Left renal pelvis (tissue), 4 donors: ENCODE measurements around the gene TBC1D22A. TPM values are rescaled to one million over a fixed set of nuclear protein-coding genes. Genes with fewer than 3 reads are reported as not detected.
"Not testable (repeated sequence)": the region's sequence is repeated elsewhere in the genome, so short reads cannot be mapped to it uniquely, and the experiment has no call there.

ENCODE experiments used
- DNase-seq, 4 donors: peaks; one replicate each; pipeline ENCODE4 v3.0.0-alpha.2; 2013; ENCODE audit warnings: low read depth in 4 of 4, low spot score in 3 of 4
- polyA plus RNA-seq, 4 donors: library from polyadenylated mRNA; unstranded; fragments of 120-200 nt; gene quantifications; one replicate each; pipeline ENCODE4 v1.2.1, GENCODE V29; 2013; ENCODE audit not compliant: insufficient read length in 4 of 4

TBC1D22A gene
- polyA plus RNA-seq, 4 donors, result 14.3 to 19.3 (median 15.7) TPM

DNA sequence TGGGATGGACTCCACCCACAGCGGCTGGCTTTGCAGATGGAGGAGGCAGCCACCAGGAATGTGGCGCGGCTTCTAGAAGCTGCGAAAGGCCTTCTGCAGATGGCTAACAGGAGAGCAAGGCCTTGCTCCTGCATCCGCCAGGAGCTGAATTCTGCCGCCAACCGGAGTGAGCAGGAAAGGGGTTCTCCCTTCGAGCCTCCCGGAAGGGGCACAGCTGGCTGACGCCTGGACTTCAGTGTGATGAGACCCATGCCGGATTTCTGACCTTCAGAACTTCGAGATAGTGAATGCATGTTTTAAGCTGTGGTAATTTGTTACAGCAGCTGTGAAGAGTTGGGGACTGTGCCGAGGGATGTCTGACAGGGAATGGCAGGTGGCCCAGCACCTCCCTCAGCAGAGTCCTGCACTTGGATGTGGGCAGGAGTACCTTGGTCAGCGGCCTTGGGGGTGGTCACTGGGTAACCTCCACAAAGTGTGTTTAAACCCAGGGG lies 7.7 kb downstream of the TBC1D22A start:
- DNase-seq, result no peak

GRCh38 chr22:46770726-46771125 lies 8.3 kb downstream of the TBC1D22A start:
- no peak for DNase-seq

- DNase-seq, result no peak
These were observed 10.6 kb downstream of the TBC1D22A start for GRCh38 chr22:46773076-46773475.

DNA sequence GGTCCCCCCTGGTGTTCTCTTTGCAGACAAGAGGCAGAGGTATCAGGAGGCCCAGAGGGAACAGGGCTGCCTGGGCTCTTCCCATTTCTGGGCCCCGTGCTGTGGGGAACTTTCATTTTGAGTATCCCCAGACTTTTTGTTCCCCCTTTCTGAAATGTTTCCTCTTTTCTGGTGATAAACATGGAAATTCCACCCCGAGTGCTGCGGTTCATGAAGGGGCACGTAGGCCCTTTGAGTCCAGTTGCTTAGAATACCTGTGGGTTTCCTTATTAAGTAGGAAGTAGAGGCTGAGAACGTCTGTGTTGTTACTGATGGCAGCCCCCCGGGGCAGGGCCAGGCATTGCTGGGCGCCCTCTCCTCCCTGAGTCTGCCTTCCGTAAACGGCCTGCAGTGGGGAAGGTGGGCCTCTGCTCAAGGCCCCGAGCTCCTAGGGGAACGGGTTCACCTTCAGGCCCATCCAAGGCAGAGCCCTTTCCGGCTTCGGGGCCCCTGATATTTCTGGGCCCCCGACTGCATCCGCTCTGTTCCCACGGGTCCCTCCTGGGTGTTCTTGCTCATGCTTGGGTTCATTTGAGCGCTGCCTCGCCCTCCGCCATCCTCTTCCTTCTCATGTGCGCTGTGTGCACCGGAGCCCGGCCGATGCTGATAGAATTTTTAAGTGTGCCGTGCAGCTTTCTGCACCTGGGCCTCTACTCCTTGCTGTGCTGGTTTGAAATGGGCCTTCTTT lies 12.0 kb downstream of the TBC1D22A start:
- DNase-seq, result no peak

- DNase-seq, result no peak
These were observed 12.8 kb downstream of the TBC1D22A start for GRCh38 chr22:46774980-46775849.

GRCh38 chr22:46775850-46776826 lies 13.7 kb downstream of the TBC1D22A start:
- no peak for DNase-seq

DNA sequence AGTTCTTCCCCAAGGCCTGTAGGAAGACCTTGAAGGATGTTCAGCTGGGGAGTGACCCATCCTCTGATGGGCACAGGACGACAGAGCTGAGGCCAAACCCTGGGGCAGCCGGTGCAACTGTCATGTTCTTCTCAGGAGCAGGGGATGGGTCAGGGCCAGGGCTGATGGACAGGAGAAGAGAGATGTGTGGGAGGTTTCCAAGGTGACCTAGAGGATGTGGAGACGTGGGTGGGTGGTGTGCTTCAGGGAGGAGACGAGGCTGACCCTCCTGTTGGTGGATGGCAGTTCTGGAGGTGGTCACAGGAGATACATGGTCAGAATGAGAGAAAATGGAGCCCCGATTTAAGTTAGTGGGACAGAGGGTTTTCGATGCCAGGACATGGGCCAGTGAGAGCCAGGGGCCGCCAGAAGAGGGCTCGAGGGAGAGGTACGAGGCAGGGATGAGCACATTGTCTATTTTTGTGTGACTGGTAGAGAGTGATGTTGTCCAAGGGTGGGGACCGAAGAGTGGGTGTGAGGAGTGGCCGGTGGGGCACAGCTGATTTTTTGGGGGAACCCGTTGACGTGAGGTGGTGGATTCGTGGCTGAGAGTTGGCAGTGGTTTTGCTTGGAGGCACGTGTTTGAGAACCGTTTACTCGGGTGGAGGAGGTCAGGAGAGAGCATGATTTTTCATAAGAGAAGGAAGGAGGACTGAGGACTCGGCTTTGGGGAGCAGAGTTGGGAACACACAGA lies 14.6 kb downstream of the TBC1D22A start:
- no peak for DNase-seq

DNA sequence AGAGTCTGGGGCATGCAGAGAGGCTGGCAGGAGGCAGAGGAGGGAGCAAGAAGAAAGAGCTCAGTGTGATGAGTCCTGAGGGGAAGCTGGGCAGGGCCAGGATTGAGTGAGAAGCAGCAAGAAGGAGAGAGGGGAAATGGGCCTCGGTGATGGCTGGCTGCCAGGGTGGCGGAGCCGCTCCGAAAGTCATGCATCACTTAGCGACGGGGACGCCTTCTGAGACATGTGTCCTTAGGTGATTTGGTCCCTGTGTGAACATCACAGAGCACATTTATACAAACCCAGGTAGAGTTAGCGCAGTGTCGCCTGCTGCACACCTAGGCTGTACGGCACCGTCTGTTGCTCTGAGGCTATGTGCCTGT lies 15.1 kb downstream of the TBC1D22A start:
- DNase-seq, result no peak

DNA sequence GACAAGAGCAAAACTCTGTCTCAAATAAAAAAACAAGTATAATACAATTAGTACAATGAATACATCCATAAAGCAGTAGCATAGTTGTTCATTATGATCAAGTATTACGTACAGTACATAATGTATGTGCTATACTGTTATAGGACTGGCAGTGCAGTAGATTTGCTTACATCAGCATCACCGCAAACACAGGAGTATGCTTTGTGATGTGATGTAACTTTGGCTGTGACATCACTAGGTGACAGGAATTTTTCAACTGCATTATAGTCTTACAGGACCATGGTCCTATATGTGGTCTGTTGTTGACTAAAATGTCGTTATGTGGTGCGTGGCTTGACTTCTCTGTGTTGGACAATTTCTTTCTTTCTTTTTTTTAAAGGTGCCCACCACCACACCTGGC lies 16.6 kb downstream of the TBC1D22A start:
- no peak for DNase-seq

DNA sequence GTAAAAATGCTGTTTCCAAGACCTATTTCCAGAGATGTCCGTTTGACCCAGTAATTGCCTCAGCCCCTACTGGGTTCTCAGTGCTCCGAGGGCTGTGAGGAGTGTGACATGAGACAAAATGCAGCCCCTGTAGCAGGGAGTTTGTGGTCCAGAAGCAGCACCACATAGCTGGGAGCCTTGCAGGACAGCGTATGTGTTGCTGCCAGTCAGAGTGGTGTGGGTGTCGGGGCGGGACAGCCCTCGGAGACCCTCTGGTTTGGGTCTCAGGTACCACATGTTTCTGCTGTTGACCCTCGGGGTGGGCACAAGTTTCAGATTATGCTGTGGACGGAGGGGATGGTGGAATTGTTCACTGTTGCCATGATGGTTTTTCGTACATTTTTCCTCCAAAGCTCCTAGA lies 17.2 kb downstream of the TBC1D22A start:
- DNase-seq, result no peak

DNA sequence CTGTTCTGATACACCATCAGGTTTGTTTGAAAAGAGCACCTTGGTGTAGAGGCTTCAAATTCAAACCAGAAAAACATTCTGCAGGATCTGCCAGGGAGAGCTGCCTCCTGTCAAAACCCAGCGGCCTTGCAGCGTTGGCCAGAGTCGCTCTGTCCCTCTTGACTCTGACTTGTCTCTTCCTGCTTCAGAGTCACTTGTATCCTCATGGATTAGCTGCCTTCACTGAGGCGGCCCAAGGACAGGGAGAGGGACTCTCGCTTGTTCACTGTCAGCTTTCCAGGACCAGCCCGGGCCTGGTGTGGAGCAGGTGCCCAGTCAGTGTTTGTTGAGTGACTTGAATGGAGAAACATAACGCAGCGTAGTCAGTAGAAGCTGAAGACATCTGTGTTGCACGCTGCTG lies 18.0 kb downstream of the TBC1D22A start:
- no peak for DNase-seq

- DNase-seq, result no peak
These were observed 18.8 kb downstream of the TBC1D22A start for GRCh38 chr22:46781291-46781690.

GRCh38 chr22:46782200-46782599 lies 19.8 kb downstream of the TBC1D22A start:
- DNase-seq, result not testable (repeated sequence)

- no peak for DNase-seq
These were observed 21.3 kb downstream of the TBC1D22A start for GRCh38 chr22:46783721-46784120.

DNA sequence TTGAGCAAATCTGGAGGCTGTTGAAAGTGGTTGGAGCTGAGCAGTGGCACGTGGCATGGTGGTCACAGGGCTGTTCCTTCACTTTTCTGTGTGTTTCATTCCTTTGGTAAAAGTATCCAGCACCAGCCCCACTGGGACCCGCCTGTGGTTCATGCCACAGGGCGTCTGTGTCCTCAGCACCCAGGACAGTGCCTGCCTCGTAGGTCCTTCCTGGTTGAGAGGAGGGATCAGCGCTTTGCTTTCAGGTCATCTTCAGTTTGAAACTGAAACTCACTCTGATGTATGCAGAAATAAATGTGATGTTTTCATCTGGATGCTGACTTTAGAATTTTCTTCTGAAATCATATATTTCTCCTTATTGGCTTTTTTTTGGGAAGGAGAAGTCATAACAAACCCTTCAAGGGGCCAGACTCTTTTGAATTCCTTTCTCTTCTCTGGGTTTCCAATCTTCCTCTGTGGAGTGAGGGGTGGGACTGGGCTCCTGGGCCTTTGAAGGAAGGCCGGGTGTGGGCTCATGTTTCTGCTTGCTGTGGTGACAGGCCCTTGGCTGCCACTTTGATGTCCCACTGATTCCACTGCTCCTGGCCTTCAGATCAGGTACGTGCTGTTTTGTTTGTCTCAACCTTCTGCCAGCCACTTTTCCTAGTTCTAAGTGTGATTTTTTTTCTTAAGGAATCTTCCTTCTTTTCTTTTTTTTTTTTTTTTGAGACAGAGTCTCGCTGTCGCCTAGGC lies 26.2 kb downstream of the TBC1D22A start:
- no peak for DNase-seq

DNA sequence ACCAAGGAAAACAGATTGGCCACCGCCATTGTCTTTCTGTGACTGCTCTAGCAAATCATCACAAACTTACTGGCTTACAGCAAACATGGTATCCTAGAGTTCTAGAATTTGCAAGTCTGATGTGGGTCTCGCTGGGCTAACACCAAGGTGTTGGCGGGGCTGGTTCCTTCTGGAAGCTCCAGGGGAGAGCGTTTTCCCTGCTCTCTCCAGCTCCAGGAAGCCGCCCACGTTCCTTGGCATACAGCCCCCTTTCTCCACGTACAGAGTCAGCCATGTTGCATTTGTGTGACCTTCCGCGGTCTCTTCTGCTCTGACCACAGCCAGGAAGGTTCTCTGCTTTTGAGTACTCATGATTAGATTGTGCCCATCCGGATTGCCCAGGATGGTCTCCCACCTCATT lies 27.5 kb downstream of the TBC1D22A start:
- DNase-seq, result no peak

DNA sequence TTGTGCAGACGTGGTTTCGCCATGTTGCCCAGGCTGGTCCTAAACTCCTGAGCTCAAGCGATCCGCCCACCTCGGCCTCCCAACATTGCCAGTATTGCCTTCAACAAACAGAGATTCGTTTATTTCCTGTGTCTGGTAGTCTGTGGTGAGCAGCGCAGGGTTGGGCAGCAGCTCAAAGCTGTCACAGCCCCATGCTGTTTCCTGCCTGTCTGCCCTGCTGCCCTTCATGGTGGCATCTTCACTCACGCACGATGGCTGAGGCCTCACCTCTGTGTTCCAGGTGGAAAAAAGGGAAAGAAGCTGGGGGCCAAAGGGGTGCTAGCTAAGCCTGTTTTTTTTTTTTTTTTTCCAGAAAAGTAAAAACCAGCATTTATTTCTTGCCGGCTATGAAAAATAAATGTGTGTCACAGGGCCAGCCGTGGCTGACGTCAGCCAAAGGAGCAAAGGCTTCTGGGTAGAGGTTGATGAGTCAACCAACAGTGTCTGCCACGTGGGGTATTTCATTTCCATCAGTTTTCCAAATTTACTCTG lies 28.8 kb downstream of the TBC1D22A start:
- DNase-seq, result no peak

GRCh38 chr22:46792061-46792796 lies 29.8 kb downstream of the TBC1D22A start:
- DNase-seq, result no peak
